ENCODE results near the gene PRR29.
"Not testable (repeated sequence)": the region's sequence is repeated elsewhere in the genome, so short reads cannot be mapped to it uniquely, and the experiment has no call there.

The PRR29 gene

GRCh38 chr17:63997341-63998048, 656 bp upstream of the PRR29 start:
- DNase-seq (ENCODE audit: low read depth in 2 of 2) = no peak

GRCh38 chr17:63998721-63999679, 849 bp downstream of the PRR29 start:
- DNase-seq (ENCODE audit: low read depth in 2 of 2) = no peak

GRCh38 chr17:63999680-64000531, 1.8 kb downstream of the PRR29 start:
- no peak for DNase-seq (ENCODE audit: low read depth in 2 of 2)

GRCh38 chr17:64001091-64001579, 3.0 kb downstream of the PRR29 start:
- DNase-seq (ENCODE audit: low read depth in 2 of 2) = no peak

- DNase-seq (ENCODE audit: low read depth in 2 of 2) = no peak
Measured at GRCh38 chr17:64001763-64002529, 3.8 kb downstream of the PRR29 start.

- DNase-seq (ENCODE audit: low read depth in 2 of 2) = no peak
Measured at GRCh38 chr17:64002658-64003525, 4.7 kb downstream of the PRR29 start.

- DNase-seq (ENCODE audit: low read depth in 2 of 2) = no peak
Measured at GRCh38 chr17:64003526-64004121, 5.5 kb downstream of the PRR29 start.

- DNase-seq (ENCODE audit: low read depth in 2 of 2) = no peak
Measured at GRCh38 chr17:64004218-64004770, 6.1 kb downstream of the PRR29 start.

- DNase-seq (ENCODE audit: low read depth in 2 of 2) = no peak
Measured at GRCh38 chr17:64004903-64005733, 7.0 kb downstream of the PRR29 start.

- DNase-seq (ENCODE audit: low read depth in 2 of 2) = no peak
Measured at GRCh38 chr17:64005734-64006167, 7.6 kb downstream of the PRR29 start.

GRCh38 chr17:64006361-64007088, 8.4 kb downstream of the PRR29 start:
- no peak for DNase-seq (ENCODE audit: low read depth in 2 of 2)

- DNase-seq (ENCODE audit: low read depth in 2 of 2) = not testable (repeated sequence)
Measured at GRCh38 chr17:64007089-64007837, 9.1 kb downstream of the PRR29 start.

GRCh38 chr17:64007838-64008282, 9.7 kb downstream of the PRR29 start:
- no peak for DNase-seq (ENCODE audit: low read depth in 2 of 2)

GRCh38 chr17:64008346-64008745, 10.2 kb downstream of the PRR29 start:
- DNase-seq (ENCODE audit: low read depth in 2 of 2) = no peak

GRCh38 chr17:64008830-64009229, 10.7 kb downstream of the PRR29 start:
- no peak for DNase-seq (ENCODE audit: low read depth in 2 of 2)

- no peak for DNase-seq (ENCODE audit: low read depth in 2 of 2)
Measured at GRCh38 chr17:64009571-64010402, 11.6 kb downstream of the PRR29 start.

All from stimulated activated CD8-positive, alpha-beta memory T cell treated with anti-CD3 and anti-CD28 coated beads, Interleukin-15, amount 100 ng/mL, for 48 hours (primary cell).